Measurements from ENCODE around the gene SRPRB.
A peak's percentile ranks its signal among the peaks of the same experiment; 100 is the strongest.

Gene SRPRB

DNA sequence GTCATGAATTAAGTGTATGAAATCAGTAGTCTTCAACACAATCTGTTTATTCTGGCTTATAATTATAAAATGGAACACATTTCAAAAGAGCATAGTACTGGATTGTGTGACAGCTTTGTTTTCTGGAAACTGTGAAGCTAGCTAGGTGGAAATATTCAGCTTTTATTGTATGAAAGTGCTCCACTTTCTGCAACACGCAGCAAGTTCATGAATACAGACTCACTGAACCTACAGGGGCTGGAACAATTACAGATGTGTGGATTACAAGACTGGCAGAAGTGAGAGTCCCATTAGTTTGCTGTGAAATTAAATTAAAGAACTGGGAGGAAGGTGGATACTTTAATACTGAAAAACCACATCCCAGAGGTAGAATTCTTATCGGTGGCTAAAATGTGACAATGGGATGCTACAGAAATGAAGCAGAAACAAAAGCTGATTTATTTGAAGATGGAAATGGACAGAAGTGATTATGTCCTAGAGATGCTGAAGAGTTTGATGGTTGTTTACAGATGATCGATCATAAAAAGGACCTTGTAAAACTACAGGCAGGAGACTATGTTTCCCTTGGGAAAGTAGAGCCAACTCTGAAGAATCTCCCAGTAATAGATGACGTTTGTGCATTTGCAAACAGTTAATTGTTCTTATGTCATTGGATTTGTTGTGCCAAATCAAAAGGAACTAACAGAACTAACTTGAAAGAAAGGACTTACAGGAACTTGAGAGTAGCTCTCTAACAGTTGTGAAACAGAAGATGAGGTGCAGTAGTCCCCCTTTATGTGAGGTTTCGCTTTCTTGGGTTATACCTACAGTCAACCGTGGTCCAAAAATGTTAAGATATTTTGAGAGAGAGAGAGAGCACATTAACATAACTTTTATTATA lies 43.8 kb upstream of the SRPRB start:
- DNase-seq (ENCODE audit: insufficient read length, low spot score), result no peak
- FAIRE-seq, result peak; percentile 13
- TF ChIP-seq POU2F2 (IDR thresholded peaks at IDR 0.05; ENCODE audit: low read depth, low read length), result no peak
- no peak for TF ChIP-seq PAX5 (IDR thresholded peaks at IDR 0.05; ENCODE audit: insufficient read depth, low read length, severe bottlenecking)
- no peak for TF ChIP-seq POLR2AphosphoS5 (IDR thresholded peaks at IDR 0.05; ENCODE audit: low read depth, low read length)
- no peak for TF ChIP-seq POLR2A (IDR thresholded peaks at IDR 0.05; ENCODE audit: low read depth, low read length)
- TF ChIP-seq TAF1 (IDR thresholded peaks at IDR 0.05; ENCODE audit: low read depth, low read length), result no peak
- TF ChIP-seq SPI1 (IDR thresholded peaks at IDR 0.05; ENCODE audit: low read depth, low read length), result no peak

DNA sequence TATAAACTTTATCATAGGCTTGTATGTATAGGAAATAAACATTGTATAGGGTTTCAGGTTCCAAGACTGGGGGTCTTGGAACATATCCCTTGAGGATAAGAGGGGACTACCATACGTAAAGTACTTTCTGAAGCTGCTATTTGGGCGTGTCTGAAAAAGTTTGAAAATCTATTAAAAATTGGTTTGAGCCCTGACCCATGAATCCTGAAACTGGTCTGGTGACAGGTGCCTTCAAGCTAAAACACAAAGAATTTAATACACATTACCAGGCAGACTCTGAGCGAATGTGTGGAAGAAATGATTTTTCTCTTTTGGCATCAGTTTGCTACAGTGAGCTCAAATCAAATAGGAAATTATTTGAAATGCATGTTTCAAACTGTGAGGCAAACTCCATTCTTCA lies 43.1 kb upstream of the SRPRB start:
- no peak for TF ChIP-seq POLR2A (IDR thresholded peaks at IDR 0.05; ENCODE audit: low read depth, low read length)
- TF ChIP-seq POU2F2 (IDR thresholded peaks at IDR 0.05; ENCODE audit: low read depth, low read length), result no peak
- TF ChIP-seq PAX5 (IDR thresholded peaks at IDR 0.05; ENCODE audit: insufficient read depth, low read length, severe bottlenecking), result no peak
- no peak for TF ChIP-seq POLR2AphosphoS5 (IDR thresholded peaks at IDR 0.05; ENCODE audit: low read depth, low read length)
- no peak for TF ChIP-seq TAF1 (IDR thresholded peaks at IDR 0.05; ENCODE audit: low read depth, low read length)
- TF ChIP-seq SPI1 (IDR thresholded peaks at IDR 0.05; ENCODE audit: low read depth, low read length), result no peak
- DNase-seq (ENCODE audit: insufficient read length, low spot score), result no peak
- no peak for FAIRE-seq

DNA sequence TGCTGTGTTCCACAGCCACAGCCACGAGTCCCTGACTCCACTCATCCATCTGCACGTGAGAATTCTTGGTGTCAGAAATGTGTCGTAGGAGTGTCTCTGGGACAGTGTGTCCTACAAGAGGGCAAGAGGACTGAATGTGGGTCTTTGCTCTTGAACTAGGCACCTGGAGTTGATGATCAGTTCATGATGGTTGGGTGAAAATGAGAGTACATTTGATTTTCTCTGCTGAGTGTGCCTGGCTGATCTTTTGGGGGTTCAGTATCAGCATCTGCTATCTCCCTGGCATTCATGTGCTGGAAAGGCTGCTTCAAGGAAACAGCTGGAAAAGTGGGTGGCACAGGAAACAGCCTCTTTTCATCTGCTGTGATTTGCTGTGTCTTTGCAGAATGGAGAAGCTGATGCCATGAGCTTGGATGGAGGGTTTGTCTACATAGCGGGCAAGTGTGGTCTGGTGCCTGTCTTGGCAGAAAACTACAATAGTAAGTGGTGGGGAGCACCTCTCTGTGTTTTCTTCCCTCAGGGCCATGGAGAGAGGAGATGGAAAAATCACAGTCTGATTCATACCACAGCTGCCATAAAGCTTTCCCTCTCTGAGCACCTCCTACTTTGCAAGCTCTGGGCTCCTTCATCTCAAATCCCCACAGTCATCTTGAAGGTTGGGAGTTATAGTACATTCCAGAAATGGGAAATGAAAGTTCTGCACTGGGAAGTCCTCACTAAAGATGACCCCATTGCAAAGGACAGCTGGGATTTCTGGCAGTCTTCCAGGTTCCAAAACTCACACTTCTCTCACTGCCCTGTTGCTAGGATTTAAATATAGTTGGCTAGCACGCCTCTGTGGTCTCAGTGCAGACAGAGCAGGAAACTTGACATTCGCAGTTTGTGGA lies 41.6 kb upstream of the SRPRB start:
- FAIRE-seq (no peak), DNase-seq (ENCODE audit: insufficient read length, low spot score) (no peak)
- TF ChIP-seq PAX5 (IDR thresholded peaks at IDR 0.05; ENCODE audit: insufficient read depth, low read length, severe bottlenecking) (no peak), SPI1 (IDR thresholded peaks at IDR 0.05; ENCODE audit: low read depth, low read length) (no peak), POLR2A (IDR thresholded peaks at IDR 0.05; ENCODE audit: low read depth, low read length) (no peak), POU2F2 (IDR thresholded peaks at IDR 0.05; ENCODE audit: low read depth, low read length) (no peak), POLR2AphosphoS5 (IDR thresholded peaks at IDR 0.05; ENCODE audit: low read depth, low read length) (no peak)

DNA sequence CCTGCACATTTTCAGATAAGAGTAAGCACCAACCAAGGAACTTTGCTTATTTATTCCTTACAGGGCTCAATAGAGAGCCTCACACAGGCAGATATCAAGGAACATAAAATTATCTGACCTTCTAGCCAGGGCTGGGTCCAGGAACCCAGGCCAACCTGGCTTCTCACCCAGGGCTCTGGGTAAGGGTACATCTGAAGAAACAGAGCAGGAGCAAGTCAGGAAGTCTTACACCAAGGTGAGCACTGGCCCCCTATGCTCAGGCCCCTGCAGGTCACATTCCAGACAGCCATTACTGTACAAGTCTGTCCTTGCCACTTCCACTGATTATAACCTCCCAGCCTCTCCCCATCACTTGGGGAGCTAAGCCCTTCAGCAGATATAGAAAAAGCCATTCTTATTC lies 40.4 kb upstream of the SRPRB start:
- TF ChIP-seq PAX5 (IDR thresholded peaks at IDR 0.05; ENCODE audit: insufficient read depth, low read length, severe bottlenecking) (no peak), POU2F2 (IDR thresholded peaks at IDR 0.05; ENCODE audit: low read depth, low read length) (no peak), SPI1 (IDR thresholded peaks at IDR 0.05; ENCODE audit: low read depth, low read length) (no peak), TAF1 (IDR thresholded peaks at IDR 0.05; ENCODE audit: low read depth, low read length) (no peak), POLR2A (IDR thresholded peaks at IDR 0.05; ENCODE audit: low read depth, low read length) (no peak), POLR2AphosphoS5 (IDR thresholded peaks at IDR 0.05; ENCODE audit: low read depth, low read length) (no peak)
- DNase-seq (ENCODE audit: insufficient read length, low spot score) (no peak), FAIRE-seq (no peak)

DNA sequence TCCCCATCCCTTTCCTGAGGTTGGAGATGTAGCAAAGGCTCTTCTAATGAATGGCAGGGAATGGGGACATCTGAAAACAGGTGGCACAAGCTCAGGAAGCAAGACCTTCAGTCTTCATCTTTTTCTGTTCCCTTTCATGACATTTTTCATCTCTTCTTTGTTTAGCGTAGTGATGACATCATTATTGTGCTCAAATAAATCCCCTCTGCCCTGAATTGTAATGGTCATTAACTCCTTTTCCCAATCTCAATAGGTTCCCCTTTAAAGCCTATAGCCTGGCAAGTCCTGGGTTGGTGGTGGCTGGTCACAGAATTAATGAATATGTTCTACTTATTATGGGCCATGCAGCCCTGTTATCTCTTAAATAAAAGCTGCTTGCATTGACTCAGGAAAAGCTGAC lies 38.0 kb upstream of the SRPRB start:
- no peak for FAIRE-seq
- DNase-seq (ENCODE audit: insufficient read length, low spot score), result no peak
- TF ChIP-seq POLR2A (IDR thresholded peaks at IDR 0.05; ENCODE audit: low read depth, low read length), result no peak
- no peak for TF ChIP-seq SPI1 (IDR thresholded peaks at IDR 0.05; ENCODE audit: low read depth, low read length)
- no peak for TF ChIP-seq POLR2AphosphoS5 (IDR thresholded peaks at IDR 0.05; ENCODE audit: low read depth, low read length)
- no peak for TF ChIP-seq PAX5 (IDR thresholded peaks at IDR 0.05; ENCODE audit: insufficient read depth, low read length, severe bottlenecking)
- no peak for TF ChIP-seq TAF1 (IDR thresholded peaks at IDR 0.05; ENCODE audit: low read depth, low read length)
- no peak for TF ChIP-seq POU2F2 (IDR thresholded peaks at IDR 0.05; ENCODE audit: low read depth, low read length)

DNA sequence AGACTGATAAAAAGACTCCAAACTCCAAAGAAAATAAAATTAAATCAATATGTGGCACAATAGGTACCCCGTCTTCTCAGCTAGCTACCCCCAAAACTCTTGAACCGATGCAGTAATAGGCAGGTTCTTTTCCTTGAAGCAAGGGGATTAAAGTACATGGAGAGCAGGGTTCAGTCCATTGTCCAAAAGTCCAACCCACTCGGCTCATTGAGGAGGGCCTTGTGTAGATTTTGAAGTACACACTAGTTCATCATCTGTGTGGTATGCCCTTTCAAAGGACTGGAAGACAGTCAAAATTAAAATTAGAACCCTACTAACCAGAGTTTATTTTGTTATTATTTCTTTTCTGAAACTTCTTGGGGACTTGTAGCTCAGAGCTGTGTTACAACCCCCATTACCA lies 36.1 kb upstream of the SRPRB start:
- no peak for DNase-seq (ENCODE audit: insufficient read length, low spot score)
- TF ChIP-seq POLR2AphosphoS5 (IDR thresholded peaks at IDR 0.05; ENCODE audit: low read depth, low read length) (no peak), SPI1 (IDR thresholded peaks at IDR 0.05; ENCODE audit: low read depth, low read length) (no peak), PAX5 (IDR thresholded peaks at IDR 0.05; ENCODE audit: insufficient read depth, low read length, severe bottlenecking) (no peak), TAF1 (IDR thresholded peaks at IDR 0.05; ENCODE audit: low read depth, low read length) (no peak), POU2F2 (IDR thresholded peaks at IDR 0.05; ENCODE audit: low read depth, low read length) (no peak), POLR2A (IDR thresholded peaks at IDR 0.05; ENCODE audit: low read depth, low read length) (no peak)
- no peak for FAIRE-seq

DNA sequence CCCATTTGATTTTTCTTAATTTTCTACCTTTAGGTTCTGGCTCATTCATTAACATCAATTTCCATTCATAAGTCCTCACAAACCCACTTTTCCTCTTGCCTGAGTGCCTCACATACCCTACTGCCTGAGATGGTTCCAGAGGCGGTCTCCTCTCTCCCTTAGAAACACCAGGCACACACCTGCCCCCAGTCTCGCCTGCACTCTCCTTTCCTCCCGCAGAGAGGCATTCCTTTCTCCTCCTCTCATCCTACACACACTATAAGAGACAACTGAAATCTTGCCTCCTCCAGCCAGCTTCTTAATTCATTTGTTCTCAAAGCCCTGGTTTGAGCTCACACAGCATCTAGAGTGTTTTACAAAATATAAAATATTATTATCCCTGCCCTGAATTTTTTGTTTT lies 31.9 kb upstream of the SRPRB start:
- DNase-seq (ENCODE audit: insufficient read length, low spot score) (no peak), FAIRE-seq (no peak)
- TF ChIP-seq POLR2AphosphoS5 (IDR thresholded peaks at IDR 0.05; ENCODE audit: low read depth, low read length) (no peak), TAF1 (IDR thresholded peaks at IDR 0.05; ENCODE audit: low read depth, low read length) (no peak), PAX5 (IDR thresholded peaks at IDR 0.05; ENCODE audit: insufficient read depth, low read length, severe bottlenecking) (no peak), POLR2A (IDR thresholded peaks at IDR 0.05; ENCODE audit: low read depth, low read length) (no peak), SPI1 (IDR thresholded peaks at IDR 0.05; ENCODE audit: low read depth, low read length) (no peak)

DNA sequence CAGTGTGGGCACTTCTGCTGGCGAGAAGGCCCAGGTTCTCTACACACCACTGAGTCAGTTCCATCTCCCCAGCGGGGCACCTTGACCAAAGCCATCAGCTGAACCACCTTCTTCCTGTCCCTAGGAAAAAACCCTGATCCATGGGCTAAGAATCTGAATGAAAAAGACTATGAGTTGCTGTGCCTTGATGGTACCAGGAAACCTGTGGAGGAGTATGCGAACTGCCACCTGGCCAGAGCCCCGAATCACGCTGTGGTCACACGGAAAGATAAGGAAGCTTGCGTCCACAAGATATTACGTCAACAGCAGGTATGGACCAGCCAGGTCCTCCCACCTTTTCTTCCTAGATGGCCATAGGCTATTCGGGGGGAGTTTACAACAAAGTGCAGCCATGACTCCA lies 30.3 kb upstream of the SRPRB start:
- DNase-seq (ENCODE audit: insufficient read length, low spot score) (no peak), FAIRE-seq (no peak)
- TF ChIP-seq POLR2AphosphoS5 (IDR thresholded peaks at IDR 0.05; ENCODE audit: low read depth, low read length), result no peak
- TF ChIP-seq TAF1 (IDR thresholded peaks at IDR 0.05; ENCODE audit: low read depth, low read length), result no peak
- TF ChIP-seq SPI1 (IDR thresholded peaks at IDR 0.05; ENCODE audit: low read depth, low read length), result no peak
- no peak for TF ChIP-seq PAX5 (IDR thresholded peaks at IDR 0.05; ENCODE audit: insufficient read depth, low read length, severe bottlenecking)
- no peak for TF ChIP-seq POLR2A (IDR thresholded peaks at IDR 0.05; ENCODE audit: low read depth, low read length)
- no peak for TF ChIP-seq POU2F2 (IDR thresholded peaks at IDR 0.05; ENCODE audit: low read depth, low read length)

DNA sequence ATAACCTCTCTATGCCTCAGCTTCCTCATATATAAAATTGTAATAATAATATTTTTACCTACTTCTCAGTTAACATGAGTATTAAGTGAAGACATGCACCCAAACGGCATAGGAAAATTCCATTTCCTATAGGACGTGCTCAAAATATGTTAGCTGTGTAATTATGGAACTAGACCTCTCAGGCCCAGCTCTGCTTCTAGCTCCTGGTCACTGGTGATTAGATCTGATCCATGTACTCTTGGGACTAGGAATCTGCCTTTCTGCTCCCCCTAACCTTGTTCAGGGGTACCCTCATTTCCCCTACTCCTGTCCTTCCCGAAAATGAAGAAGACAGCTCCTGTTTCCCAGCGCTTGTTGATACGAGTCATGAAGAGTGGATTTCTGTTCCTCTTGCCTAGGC lies 29.8 kb upstream of the SRPRB start:
- TF ChIP-seq POU2F2 (IDR thresholded peaks at IDR 0.05; ENCODE audit: low read depth, low read length) (no peak), POLR2AphosphoS5 (IDR thresholded peaks at IDR 0.05; ENCODE audit: low read depth, low read length) (no peak), POLR2A (IDR thresholded peaks at IDR 0.05; ENCODE audit: low read depth, low read length) (no peak)
- DNase-seq (ENCODE audit: insufficient read length, low spot score), result no peak
- FAIRE-seq, result no peak

Measured in GM12891 (cell line).